ENCODE measurements around the gene RLIM. TPM values are rescaled to one million over a fixed set of nuclear protein-coding genes. Genes with fewer than 3 reads are reported as not detected.
"Not testable (repeated sequence)": the region's sequence is repeated elsewhere in the genome, so short reads cannot be mapped to it uniquely, and the experiment has no call there.

Gene RLIM
- 10 to 100 TPM; 20.8 to 31.3 (median 25.2) TPM for total RNA-seq

DNA sequence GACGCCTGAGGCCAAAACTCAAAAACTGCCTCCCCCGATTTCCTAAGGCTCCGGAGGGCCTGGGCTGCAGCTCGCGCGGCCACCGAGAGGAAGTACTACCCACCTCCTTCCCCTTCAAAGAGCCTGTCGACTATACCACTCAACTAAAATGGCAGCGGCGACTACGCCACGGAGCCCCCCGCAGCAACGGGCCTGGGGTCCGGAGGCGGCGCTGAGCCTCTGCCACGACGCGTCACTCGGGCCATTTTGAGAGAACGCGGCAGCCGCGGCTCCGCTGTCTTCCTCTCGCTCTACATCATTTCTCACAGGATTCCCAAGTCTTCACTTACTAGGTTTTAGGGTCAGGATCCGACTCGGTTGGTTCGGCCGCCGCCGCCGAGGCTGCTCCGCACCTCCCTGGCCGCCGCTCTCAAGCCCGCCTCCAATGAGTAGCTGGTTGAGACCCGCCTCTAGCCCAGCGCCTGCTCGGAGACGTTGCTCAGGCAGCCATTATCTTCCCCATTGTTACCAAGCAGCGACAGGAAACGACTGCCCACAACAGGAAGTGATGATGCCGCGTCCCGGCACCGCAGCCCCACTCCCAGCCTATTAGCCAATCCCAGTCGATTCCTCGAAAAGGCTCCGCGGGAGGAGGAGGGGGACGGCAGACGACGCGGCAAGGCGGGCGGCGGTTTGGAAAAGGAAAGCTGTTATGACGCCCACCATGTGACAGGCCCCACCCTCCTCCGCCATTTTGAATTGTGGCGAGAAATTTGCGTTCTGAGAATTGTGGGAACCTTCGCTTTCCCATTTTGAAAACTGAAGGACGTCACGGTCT is at the start of gene RLIM:
TSS of gene RLIM (minus strand) at position 532 of the 817 bp plus-strand sequence. CDS start 18,647 bp downstream, outside the sequence.
- peak within 1 kb of the TSS; percentile 97 for H3K27ac ChIP-seq
- H3K4me3 ChIP-seq = peak within 1 kb of the TSS; percentile 76
- H3K27me3 ChIP-seq = no peaks in the 10 kb centered on the region
- H3K9me3 ChIP-seq = no peaks in the 10 kb centered on the region
- TF ChIP-seq POLR2AphosphoS5 (IDR thresholded peaks at IDR 0.05) = peak in 2 of 3 donors; percentile 75 to 83
- TF ChIP-seq EP300 (IDR thresholded peaks at IDR 0.05) = no peak
- TF ChIP-seq, protein P1, sequence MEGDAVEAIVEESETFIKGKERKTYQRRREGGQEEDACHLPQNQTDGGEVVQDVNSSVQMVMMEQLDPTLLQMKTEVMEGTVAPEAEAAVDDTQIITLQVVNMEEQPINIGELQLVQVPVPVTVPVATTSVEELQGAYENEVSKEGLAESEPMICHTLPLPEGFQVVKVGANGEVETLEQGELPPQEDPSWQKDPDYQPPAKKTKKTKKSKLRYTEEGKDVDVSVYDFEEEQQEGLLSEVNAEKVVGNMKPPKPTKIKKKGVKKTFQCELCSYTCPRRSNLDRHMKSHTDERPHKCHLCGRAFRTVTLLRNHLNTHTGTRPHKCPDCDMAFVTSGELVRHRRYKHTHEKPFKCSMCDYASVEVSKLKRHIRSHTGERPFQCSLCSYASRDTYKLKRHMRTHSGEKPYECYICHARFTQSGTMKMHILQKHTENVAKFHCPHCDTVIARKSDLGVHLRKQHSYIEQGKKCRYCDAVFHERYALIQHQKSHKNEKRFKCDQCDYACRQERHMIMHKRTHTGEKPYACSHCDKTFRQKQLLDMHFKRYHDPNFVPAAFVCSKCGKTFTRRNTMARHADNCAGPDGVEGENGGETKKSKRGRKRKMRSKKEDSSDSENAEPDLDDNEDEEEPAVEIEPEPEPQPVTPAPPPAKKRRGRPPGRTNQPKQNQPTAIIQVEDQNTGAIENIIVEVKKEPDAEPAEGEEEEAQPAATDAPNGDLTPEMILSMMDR (IDR thresholded peaks at IDR 0.05) = no peak
- peak; percentile 35 to 81 for TF ChIP-seq POLR2A (IDR thresholded peaks at IDR 0.05)
- DNase-seq (ENCODE audit: low spot score in 2 of 2) = peak; percentile 95
- H3K4me1 ChIP-seq = peaks cover 11% of the 10 kb centered on the region
- H3K36me3 ChIP-seq = no peaks in the 10 kb centered on the region
- WGBS = 39% methylated on average over 49 of the region's 66 CpGs

DNA sequence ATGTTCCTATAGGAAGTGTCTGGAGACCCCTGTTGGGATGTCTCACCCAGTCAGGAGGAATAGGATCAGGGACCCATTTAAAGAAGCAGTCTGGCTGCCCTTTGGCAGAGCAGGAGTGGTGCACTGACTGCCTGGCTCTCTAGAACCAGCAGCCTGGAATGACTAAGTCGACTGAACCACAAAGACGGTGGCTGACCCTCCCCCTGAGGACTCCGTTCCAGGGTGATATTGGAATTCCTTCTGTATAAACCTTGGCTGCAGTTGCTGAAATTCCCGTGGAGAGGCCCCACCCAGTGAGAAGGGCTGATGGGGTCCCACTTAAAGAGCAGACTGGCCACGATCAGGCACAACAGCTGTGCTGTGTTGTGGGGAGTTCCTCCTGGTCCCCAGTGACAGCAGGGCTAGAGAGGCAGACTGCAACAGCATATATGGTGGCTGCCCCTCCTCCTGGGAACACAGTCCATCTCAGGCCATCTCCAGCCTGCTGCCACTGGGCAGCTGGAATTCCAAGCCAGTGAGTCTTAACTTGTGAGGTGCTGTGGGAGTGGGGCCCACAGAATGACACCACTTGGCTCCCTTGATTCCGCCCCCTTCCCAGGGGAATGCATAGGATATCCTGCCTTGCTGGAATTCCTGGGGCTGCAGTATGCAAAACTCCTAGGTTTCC is 41.8 kb upstream of the RLIM start:
- H3K36me3 ChIP-seq = no peaks in the 10 kb centered on the region
- H3K9me3 ChIP-seq = no peaks in the 10 kb centered on the region
- H3K27me3 ChIP-seq = no peaks in the 10 kb centered on the region
- DNase-seq (ENCODE audit: low spot score in 2 of 2) = no peak
- no peak overlapping the region for H3K4me3 ChIP-seq
- TF ChIP-seq, protein P1 (IDR thresholded peaks at IDR 0.05) = no peak
- TF ChIP-seq POLR2AphosphoS5 (IDR thresholded peaks at IDR 0.05) (no peak), EP300 (IDR thresholded peaks at IDR 0.05) (no peak), POLR2A (IDR thresholded peaks at IDR 0.05) (no peak)
- H3K27ac ChIP-seq = no peak overlapping the region
- no peaks in the 10 kb centered on the region for H3K4me1 ChIP-seq
- 51% methylated on average over 2 of the region's 6 CpGs for WGBS

DNA sequence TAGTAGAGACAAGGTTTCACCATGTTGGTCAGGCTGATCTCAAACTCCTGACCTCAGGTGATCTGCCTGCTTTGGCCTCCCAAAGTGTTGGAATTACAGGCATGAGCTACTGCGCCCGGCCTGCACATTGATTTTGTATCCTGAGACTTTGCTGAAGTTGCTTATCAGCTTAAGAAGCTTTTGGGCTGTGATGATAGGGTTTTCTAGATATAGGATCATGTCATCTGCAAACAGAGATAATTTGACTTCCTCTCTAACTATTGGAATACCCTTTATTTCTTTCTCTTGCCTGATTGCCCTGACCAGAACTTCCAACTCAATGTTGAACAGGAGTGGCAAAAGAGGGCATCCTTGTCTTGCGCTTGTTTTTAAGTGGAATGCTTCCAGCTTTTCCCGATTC is 40.5 kb upstream of the RLIM start:
- DNase-seq (ENCODE audit: low spot score in 2 of 2); H3K4me1 ChIP-seq; H3K27ac ChIP-seq; H3K27me3 ChIP-seq; H3K36me3 ChIP-seq; H3K9me3 ChIP-seq; H3K4me3 ChIP-seq: not testable (repeated sequence)
- 93% methylated on average over 4 of the region's 4 CpGs for WGBS

- Histone ChIP-seq H3K27ac (no peak overlapping the region), H3K4me3 (no peak overlapping the region), H3K27me3 (no peaks in the 10 kb centered on the region), H3K36me3 (no peaks in the 10 kb centered on the region), H3K4me1 (no peaks in the 10 kb centered on the region), H3K9me3 (no peaks in the 10 kb centered on the region)
- no peak for DNase-seq (ENCODE audit: low spot score in 2 of 2)
- 84% methylated on average over 8 of the region's 9 CpGs for WGBS
- TF ChIP-seq EP300 (IDR thresholded peaks at IDR 0.05) (no peak), POLR2A (IDR thresholded peaks at IDR 0.05) (no peak), POLR2AphosphoS5 (IDR thresholded peaks at IDR 0.05) (no peak)
- TF ChIP-seq, protein P1 (IDR thresholded peaks at IDR 0.05) = no peak
Observed at GRCh38 chrX:74636749-74637314, 22.4 kb upstream of the RLIM start.

- Histone ChIP-seq H3K9me3 (no peaks in the 10 kb centered on the region), H3K27me3 (no peaks in the 10 kb centered on the region), H3K36me3 (no peaks in the 10 kb centered on the region), H3K4me1 (peaks cover 11% of the 10 kb centered on the region), H3K4me3 (peak overlapping the region; percentile 76), H3K27ac (peak overlapping the region; percentile 97)
- TF ChIP-seq EP300 (IDR thresholded peaks at IDR 0.05) (no peak), POLR2A (IDR thresholded peaks at IDR 0.05) (no peak), POLR2AphosphoS5 (IDR thresholded peaks at IDR 0.05) (no peak)
- TF ChIP-seq, protein P1 (IDR thresholded peaks at IDR 0.05) = no peak
- WGBS = 33% methylated on average over 15 of the region's 15 CpGs
- DNase-seq (ENCODE audit: low spot score in 2 of 2) = no peak
Observed at GRCh38 chrX:74613370-74614092, 893 bp downstream of the RLIM start.
